ENCODE measurements around the gene RELCH.

Gene RELCH

GRCh38 chr18:62249478-62250097 lies 62.5 kb downstream of the RELCH start:
- peak; percentile 47 for DNase-seq (ENCODE audit: low spot score)

GRCh38 chr18:62250475-62250874 lies 63.4 kb downstream of the RELCH start:
- no peak for DNase-seq (ENCODE audit: low spot score)

GRCh38 chr18:62258093-62258492 lies 71.0 kb downstream of the RELCH start:
- no peak for DNase-seq (ENCODE audit: low spot score)

- no peak for DNase-seq (ENCODE audit: low spot score)
Observed at GRCh38 chr18:62258616-62259015, 71.6 kb downstream of the RELCH start.

GRCh38 chr18:62262061-62262460 lies 75.0 kb downstream of the RELCH start:
- DNase-seq (ENCODE audit: low spot score): no peak

- no peak for DNase-seq (ENCODE audit: low spot score)
Observed at GRCh38 chr18:62264984-62265383, 77.9 kb downstream of the RELCH start.

GRCh38 chr18:62277045-62277444 lies 90.0 kb downstream of the RELCH start:
- no peak for DNase-seq (ENCODE audit: low spot score)

GRCh38 chr18:62279561-62279960 lies 92.5 kb downstream of the RELCH start:
- DNase-seq (ENCODE audit: low spot score): no peak

GRCh38 chr18:62280058-62280457 lies 93.0 kb downstream of the RELCH start:
- no peak for DNase-seq (ENCODE audit: low spot score)

GRCh38 chr18:62280786-62281185 lies 93.7 kb downstream of the RELCH start:
- DNase-seq (ENCODE audit: low spot score): no peak

GRCh38 chr18:62281684-62282083 lies 94.6 kb downstream of the RELCH start:
- DNase-seq (ENCODE audit: low spot score): no peak

- no peak for DNase-seq (ENCODE audit: low spot score)
Observed at GRCh38 chr18:62282188-62282629, 95.2 kb downstream of the RELCH start.

- DNase-seq (ENCODE audit: low spot score): no peak
Observed at GRCh38 chr18:62284637-62285036, 97.6 kb downstream of the RELCH start.

GRCh38 chr18:62285281-62285680 lies 98.2 kb downstream of the RELCH start:
- DNase-seq (ENCODE audit: low spot score): no peak

GRCh38 chr18:62287781-62288664 lies 101.0 kb downstream of the RELCH start:
- DNase-seq (ENCODE audit: low spot score): no peak

- no peak for DNase-seq (ENCODE audit: low spot score)
Observed at GRCh38 chr18:62288665-62289008, 101.6 kb downstream of the RELCH start.

GRCh38 chr18:62289047-62289446 lies 102.0 kb downstream of the RELCH start:
- DNase-seq (ENCODE audit: low spot score): no peak

GRCh38 chr18:62294073-62294472 lies 107.0 kb downstream of the RELCH start:
- no peak for DNase-seq (ENCODE audit: low spot score)

GRCh38 chr18:62300359-62300963 lies 113.4 kb downstream of the RELCH start:
- DNase-seq (ENCODE audit: low spot score): no peak

GRCh38 chr18:62301322-62301721 lies 114.3 kb downstream of the RELCH start:
- no peak for DNase-seq (ENCODE audit: low spot score)

GRCh38 chr18:62312851-62313250 lies 125.8 kb downstream of the RELCH start:
- DNase-seq (ENCODE audit: low spot score): no peak

- DNase-seq (ENCODE audit: low spot score): no peak
Observed at GRCh38 chr18:62318228-62319180, 131.4 kb downstream of the RELCH start.

Data from SW480 (cell line).